GM18519 (cell line): ENCODE results near the gene TRIM46.
"Not testable (repeated sequence)": the region's sequence is repeated elsewhere in the genome, so short reads cannot be mapped to it uniquely, and the experiment has no call there.

Experiments used
- ATAC-seq: cut with Tn5 transposase; IDR thresholded peaks from one replicate; pipeline ENCODE4 v1.9.1; 2021; ENCODE audit warnings: mild to moderate bottlenecking, moderate library complexity; ENCODE audit not compliant: unreplicated experiment, low FRiP score

The TRIM46 gene

GRCh38 chr1:155136748-155137147 lies 36.9 kb upstream of the TRIM46 start:
- no peak for ATAC-seq

- ATAC-seq = no peak
Observed at GRCh38 chr1:155137154-155137949, 36.3 kb upstream of the TRIM46 start.

GRCh38 chr1:155139895-155140629 lies 33.6 kb upstream of the TRIM46 start, which contains the start of gene DPM3:
DPM3 (minus strand) TSS chr1:155140531; CDS start chr1:155140240, 291 bp downstream.
- ATAC-seq = peak; percentile 48

GRCh38 chr1:155140630-155140953 lies 33.1 kb upstream of the TRIM46 start:
- ATAC-seq = no peak

- no peak for ATAC-seq
Observed at GRCh38 chr1:155141749-155142148, 31.9 kb upstream of the TRIM46 start.

GRCh38 chr1:155145491-155145890 lies 28.2 kb upstream of the TRIM46 start:
- no peak for ATAC-seq

GRCh38 chr1:155155996-155156643 lies 17.5 kb upstream of the TRIM46 start:
- not testable (repeated sequence) for ATAC-seq

GRCh38 chr1:155158991-155159390 lies 14.7 kb upstream of the TRIM46 start:
- ATAC-seq = no peak

- no peak for ATAC-seq
Observed at GRCh38 chr1:155160128-155160527, 13.5 kb upstream of the TRIM46 start.

- not testable (repeated sequence) for ATAC-seq
Observed at GRCh38 chr1:155162631-155163030, 11.0 kb upstream of the TRIM46 start.

- ATAC-seq = not testable (repeated sequence)
Observed at GRCh38 chr1:155163785-155164184, 9.9 kb upstream of the TRIM46 start.

- ATAC-seq = not testable (repeated sequence)
Observed at GRCh38 chr1:155164625-155165024, 9.0 kb upstream of the TRIM46 start.

- ATAC-seq = no peak
Observed at GRCh38 chr1:155166051-155166470, 7.6 kb upstream of the TRIM46 start.

GRCh38 chr1:155166471-155167165 lies 7.0 kb upstream of the TRIM46 start:
- ATAC-seq = no peak

- ATAC-seq = no peak
Observed at GRCh38 chr1:155167166-155168104, 6.2 kb upstream of the TRIM46 start.

GRCh38 chr1:155168105-155168445 lies 5.6 kb upstream of the TRIM46 start:
- ATAC-seq = not testable (repeated sequence)

- no peak for ATAC-seq
Observed at GRCh38 chr1:155168456-155169210, 5.0 kb upstream of the TRIM46 start.

- no peak for ATAC-seq
Observed at GRCh38 chr1:155169541-155169940, 4.1 kb upstream of the TRIM46 start.
